WTC11 (cell line): Measurements from ENCODE around the gene SGPP1.

Experiments used
- ESRRA ChIP-seq: sonication (generic); formaldehyde crosslinking; IDR thresholded peaks from 2 replicates; pipeline ENCODE4 v1.8.1; 2022; ENCODE audit warnings: mild to moderate bottlenecking, missing genetic modification reagents, borderline replicate concordance
- FOXP1 ChIP-seq: sonication (generic); formaldehyde crosslinking; IDR thresholded peaks from 2 replicates; pipeline ENCODE4 v1.8.0; 2022; ENCODE audit warnings: missing genetic modification reagents, mild to moderate bottlenecking, moderate library complexity, borderline replicate concordance
- GABPB1 ChIP-seq: sonication (generic); formaldehyde crosslinking; IDR thresholded peaks from 2 replicates; pipeline ENCODE4 v1.8.1; 2023; ENCODE audit warnings: mild to moderate bottlenecking, missing genetic modification reagents
- GRHL2 ChIP-seq: fragments of 250-450 bp; sonication (Bioruptor Pico); IDR thresholded peaks from 2 replicates; pipeline ENCODE4 v1.8.0; 2022; ENCODE audit warnings: mild to moderate bottlenecking, moderate library complexity; ENCODE audit not compliant: insufficient replicate concordance, severe bottlenecking
- IRF2 ChIP-seq: sonication (generic); formaldehyde crosslinking; IDR thresholded peaks from 2 replicates; pipeline ENCODE4 v1.8.0; 2022; ENCODE audit warnings: low read depth, missing genetic modification reagents, borderline replicate concordance
- NFYB ChIP-seq: sonication (generic); formaldehyde crosslinking; conservative IDR thresholded peaks from 2 replicates; pipeline ENCODE4 v1.8.0; 2022; ENCODE audit warnings: low read depth, missing genetic modification reagents
- ZNF317 ChIP-seq: sonication (generic); formaldehyde crosslinking; IDR thresholded peaks from 2 replicates; pipeline ENCODE4 v1.8.1; 2023; ENCODE audit warnings: low read depth, mild to moderate bottlenecking, moderate library complexity, missing genetic modification reagents, borderline replicate concordance
- ZNF423 ChIP-seq: fragments of 250-450 bp; sonication (Bioruptor Pico); IDR thresholded peaks from 2 replicates; pipeline ENCODE4 v2.1.2; 2022; ENCODE audit warnings: mild to moderate bottlenecking, moderate library complexity
- TF ChIP-seq, protein P1 (sequence below): fragments of 200-600 bp; IDR thresholded peaks from 2 replicates; pipeline ENCODE4 v1.8.0; 2022; ENCODE audit warnings: antibody characterized with exemption
- TF ChIP-seq, protein P2 (sequence below): fragments of 250-450 bp; sonication (Bioruptor Pico); IDR thresholded peaks from 2 replicates; pipeline ENCODE4 v1.9.0; 2021; ENCODE audit warnings: mild to moderate bottlenecking, borderline replicate concordance

DNA sequence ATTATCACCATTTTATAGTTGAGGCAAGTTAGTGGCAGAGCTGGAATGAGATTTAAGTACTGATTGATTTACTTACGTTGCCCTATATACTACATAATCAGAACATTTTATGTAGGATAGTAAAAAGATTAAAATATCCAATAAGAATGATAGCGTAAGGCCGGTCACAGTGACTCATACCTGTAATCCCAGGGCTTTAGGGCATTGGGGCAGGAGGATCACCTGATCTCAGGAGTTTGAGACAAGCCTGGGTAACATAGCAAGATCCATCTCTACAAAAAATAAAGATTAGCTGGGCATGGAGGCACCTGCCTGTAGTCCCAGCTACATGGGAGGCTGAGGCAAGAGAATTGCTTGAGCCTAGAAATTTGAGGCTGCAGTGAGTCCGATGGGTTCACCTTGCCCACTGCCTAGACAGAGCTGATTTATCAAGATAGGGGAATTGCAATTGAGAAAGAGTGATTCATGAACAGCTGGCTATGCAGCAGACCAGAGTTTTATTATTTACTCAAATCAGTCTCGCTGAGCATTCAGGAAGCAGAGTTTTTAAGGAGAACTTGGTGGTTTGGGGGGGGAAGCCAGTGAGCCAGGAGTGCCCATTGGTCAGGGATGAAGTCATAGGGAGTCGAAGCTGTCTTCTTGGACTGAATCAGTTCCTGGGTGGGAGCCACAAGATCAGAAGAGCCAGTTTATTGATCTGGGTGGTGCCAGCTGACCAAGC, 24.7 kb upstream of the SGPP1 start:
- TF ChIP-seq ESRRA (CRISPR knock-in tag), result no peak
- no peak for TF ChIP-seq GABPB1 (CRISPR knock-in tag)
- TF ChIP-seq IRF2 (CRISPR knock-in tag), result no peak
- TF ChIP-seq, protein P1, sequence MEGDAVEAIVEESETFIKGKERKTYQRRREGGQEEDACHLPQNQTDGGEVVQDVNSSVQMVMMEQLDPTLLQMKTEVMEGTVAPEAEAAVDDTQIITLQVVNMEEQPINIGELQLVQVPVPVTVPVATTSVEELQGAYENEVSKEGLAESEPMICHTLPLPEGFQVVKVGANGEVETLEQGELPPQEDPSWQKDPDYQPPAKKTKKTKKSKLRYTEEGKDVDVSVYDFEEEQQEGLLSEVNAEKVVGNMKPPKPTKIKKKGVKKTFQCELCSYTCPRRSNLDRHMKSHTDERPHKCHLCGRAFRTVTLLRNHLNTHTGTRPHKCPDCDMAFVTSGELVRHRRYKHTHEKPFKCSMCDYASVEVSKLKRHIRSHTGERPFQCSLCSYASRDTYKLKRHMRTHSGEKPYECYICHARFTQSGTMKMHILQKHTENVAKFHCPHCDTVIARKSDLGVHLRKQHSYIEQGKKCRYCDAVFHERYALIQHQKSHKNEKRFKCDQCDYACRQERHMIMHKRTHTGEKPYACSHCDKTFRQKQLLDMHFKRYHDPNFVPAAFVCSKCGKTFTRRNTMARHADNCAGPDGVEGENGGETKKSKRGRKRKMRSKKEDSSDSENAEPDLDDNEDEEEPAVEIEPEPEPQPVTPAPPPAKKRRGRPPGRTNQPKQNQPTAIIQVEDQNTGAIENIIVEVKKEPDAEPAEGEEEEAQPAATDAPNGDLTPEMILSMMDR, result no peak
- no peak for TF ChIP-seq ZNF423 (CRISPR knock-in tag)
- no peak for TF ChIP-seq FOXP1
- TF ChIP-seq ZNF317 (CRISPR knock-in tag), result no peak
- TF ChIP-seq NFYB, result no peak
- no peak for TF ChIP-seq GRHL2 (CRISPR knock-in tag)
- TF ChIP-seq, protein P2, sequence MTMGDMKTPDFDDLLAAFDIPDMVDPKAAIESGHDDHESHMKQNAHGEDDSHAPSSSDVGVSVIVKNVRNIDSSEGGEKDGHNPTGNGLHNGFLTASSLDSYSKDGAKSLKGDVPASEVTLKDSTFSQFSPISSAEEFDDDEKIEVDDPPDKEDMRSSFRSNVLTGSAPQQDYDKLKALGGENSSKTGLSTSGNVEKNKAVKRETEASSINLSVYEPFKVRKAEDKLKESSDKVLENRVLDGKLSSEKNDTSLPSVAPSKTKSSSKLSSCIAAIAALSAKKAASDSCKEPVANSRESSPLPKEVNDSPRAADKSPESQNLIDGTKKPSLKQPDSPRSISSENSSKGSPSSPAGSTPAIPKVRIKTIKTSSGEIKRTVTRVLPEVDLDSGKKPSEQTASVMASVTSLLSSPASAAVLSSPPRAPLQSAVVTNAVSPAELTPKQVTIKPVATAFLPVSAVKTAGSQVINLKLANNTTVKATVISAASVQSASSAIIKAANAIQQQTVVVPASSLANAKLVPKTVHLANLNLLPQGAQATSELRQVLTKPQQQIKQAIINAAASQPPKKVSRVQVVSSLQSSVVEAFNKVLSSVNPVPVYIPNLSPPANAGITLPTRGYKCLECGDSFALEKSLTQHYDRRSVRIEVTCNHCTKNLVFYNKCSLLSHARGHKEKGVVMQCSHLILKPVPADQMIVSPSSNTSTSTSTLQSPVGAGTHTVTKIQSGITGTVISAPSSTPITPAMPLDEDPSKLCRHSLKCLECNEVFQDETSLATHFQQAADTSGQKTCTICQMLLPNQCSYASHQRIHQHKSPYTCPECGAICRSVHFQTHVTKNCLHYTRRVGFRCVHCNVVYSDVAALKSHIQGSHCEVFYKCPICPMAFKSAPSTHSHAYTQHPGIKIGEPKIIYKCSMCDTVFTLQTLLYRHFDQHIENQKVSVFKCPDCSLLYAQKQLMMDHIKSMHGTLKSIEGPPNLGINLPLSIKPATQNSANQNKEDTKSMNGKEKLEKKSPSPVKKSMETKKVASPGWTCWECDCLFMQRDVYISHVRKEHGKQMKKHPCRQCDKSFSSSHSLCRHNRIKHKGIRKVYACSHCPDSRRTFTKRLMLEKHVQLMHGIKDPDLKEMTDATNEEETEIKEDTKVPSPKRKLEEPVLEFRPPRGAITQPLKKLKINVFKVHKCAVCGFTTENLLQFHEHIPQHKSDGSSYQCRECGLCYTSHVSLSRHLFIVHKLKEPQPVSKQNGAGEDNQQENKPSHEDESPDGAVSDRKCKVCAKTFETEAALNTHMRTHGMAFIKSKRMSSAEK (CRISPR knock-in tag), result no peak
